Activated T-helper 1 cell treated with anti-CD3 and anti-CD28 coated beads, Interleukin-2, amount 50 U/mL, for 16 hours (primary cell): ENCODE measurements around the gene TMEM38B.

Experiments used
- DNase-seq, 2 donors: peaks; one replicate each; pipeline ENCODE4 v3.0.0-alpha.2; 2020; ENCODE audit warnings: low read depth in 1 of 2, low spot score in 1 of 2

The TMEM38B gene

GRCh38 chr9:105694190-105694847 lies at the start of gene TMEM38B:
TSS of gene TMEM38B (plus strand) at chr9:105694541. CDS start at chr9:105694661, 120 bp downstream.
- DNase-seq: peak; percentile 53 to 69

- no peak for DNase-seq
These were observed 47.3 kb upstream of the TMEM38B start for GRCh38 chr9:105646879-105647594.

- no peak for DNase-seq
These were observed 46.6 kb upstream of the TMEM38B start for GRCh38 chr9:105647595-105648349.

- no peak for DNase-seq
These were observed 42.5 kb upstream of the TMEM38B start for GRCh38 chr9:105651806-105652205.

GRCh38 chr9:105656131-105656921 lies 38.0 kb upstream of the TMEM38B start:
- no peak for DNase-seq

GRCh38 chr9:105658351-105658750 lies 36.0 kb upstream of the TMEM38B start:
- DNase-seq: no peak

GRCh38 chr9:105661011-105661410 lies 33.3 kb upstream of the TMEM38B start:
- no peak for DNase-seq

- DNase-seq: no peak
These were observed 31.9 kb upstream of the TMEM38B start, which contains the start of gene TAL2 for GRCh38 chr9:105662184-105663104. TSS of gene TAL2 (plus strand) at chr9:105662457. CDS start at chr9:105662497, 40 bp downstream.

- DNase-seq: no peak
These were observed 30.4 kb upstream of the TMEM38B start for GRCh38 chr9:105663914-105664313.

GRCh38 chr9:105667867-105668266 lies 26.5 kb upstream of the TMEM38B start:
- no peak for DNase-seq

- DNase-seq: no peak
These were observed 24.0 kb upstream of the TMEM38B start for GRCh38 chr9:105670315-105670714.

GRCh38 chr9:105670775-105671174 lies 23.6 kb upstream of the TMEM38B start:
- no peak for DNase-seq

- DNase-seq: no peak
These were observed 21.6 kb upstream of the TMEM38B start for GRCh38 chr9:105672711-105673234.

- DNase-seq: no peak
These were observed 20.4 kb upstream of the TMEM38B start for GRCh38 chr9:105673850-105674387.

GRCh38 chr9:105676351-105676923 lies 17.9 kb upstream of the TMEM38B start:
- no peak for DNase-seq

GRCh38 chr9:105678163-105678562 lies 16.2 kb upstream of the TMEM38B start:
- no peak for DNase-seq

- no peak for DNase-seq
These were observed 15.6 kb upstream of the TMEM38B start for GRCh38 chr9:105678781-105679180.

- DNase-seq: no peak
These were observed 14.9 kb upstream of the TMEM38B start for GRCh38 chr9:105679257-105680022.
